ENCODE measurements around the gene PPFIA4. TPM values are rescaled to one million over a fixed set of nuclear protein-coding genes. Genes with fewer than 3 reads are reported as not detected.

PPFIA4 gene
- total RNA-seq, 1 experiment from 2014 or later: 21.1 TPM

DNA sequence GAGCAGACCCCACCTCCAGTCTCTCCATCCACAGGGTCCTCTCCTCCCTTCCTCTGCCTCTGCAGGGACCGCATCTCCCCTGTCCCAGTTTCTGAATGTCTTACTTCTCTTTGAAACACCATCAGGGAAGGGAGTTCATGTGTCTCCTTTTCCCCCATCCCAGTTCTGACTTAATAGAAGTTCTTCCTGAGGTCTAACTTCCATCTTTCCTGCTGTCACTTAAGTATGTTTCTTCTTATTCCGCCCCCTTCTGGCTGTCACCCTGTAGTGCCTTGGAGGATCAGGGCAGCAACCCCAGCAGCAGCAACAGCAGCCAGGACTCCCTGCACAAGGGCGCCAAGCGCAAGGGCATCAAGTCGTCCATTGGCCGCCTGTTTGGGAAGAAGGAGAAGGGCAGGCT lies 30.2 kb downstream of the PPFIA4 start:
- H3K27ac Mint-ChIP-seq: no peak overlapping the region
- ChIA-PET CTCF (interaction anchor here (0.8 to 11.5 kb wide), 9 partner anchors 8 to 211 kb away, joined by 3 to 412 read pairs (median 6); partner anchors contain the start of gene ADORA1), POLR2A (no interaction called here)
- peak; percentile 12; the same call in 1 of the 2 replicates for ATAC-seq
- no peak overlapping the region for H3K4me3 Mint-ChIP-seq
- TF ChIP-seq, protein P1, sequence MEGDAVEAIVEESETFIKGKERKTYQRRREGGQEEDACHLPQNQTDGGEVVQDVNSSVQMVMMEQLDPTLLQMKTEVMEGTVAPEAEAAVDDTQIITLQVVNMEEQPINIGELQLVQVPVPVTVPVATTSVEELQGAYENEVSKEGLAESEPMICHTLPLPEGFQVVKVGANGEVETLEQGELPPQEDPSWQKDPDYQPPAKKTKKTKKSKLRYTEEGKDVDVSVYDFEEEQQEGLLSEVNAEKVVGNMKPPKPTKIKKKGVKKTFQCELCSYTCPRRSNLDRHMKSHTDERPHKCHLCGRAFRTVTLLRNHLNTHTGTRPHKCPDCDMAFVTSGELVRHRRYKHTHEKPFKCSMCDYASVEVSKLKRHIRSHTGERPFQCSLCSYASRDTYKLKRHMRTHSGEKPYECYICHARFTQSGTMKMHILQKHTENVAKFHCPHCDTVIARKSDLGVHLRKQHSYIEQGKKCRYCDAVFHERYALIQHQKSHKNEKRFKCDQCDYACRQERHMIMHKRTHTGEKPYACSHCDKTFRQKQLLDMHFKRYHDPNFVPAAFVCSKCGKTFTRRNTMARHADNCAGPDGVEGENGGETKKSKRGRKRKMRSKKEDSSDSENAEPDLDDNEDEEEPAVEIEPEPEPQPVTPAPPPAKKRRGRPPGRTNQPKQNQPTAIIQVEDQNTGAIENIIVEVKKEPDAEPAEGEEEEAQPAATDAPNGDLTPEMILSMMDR (IDR thresholded peaks at IDR 0.05): peak; percentile 36; the same call in 1 of the 2 replicates
- no peak for TF ChIP-seq USF2 (CRISPR knock-in tag; IDR thresholded peaks at IDR 0.05)
- TF ChIP-seq MXD4 (CRISPR knock-in tag; IDR thresholded peaks at IDR 0.05; ENCODE audit: borderline replicate concordance): no peak
- no peak for TF ChIP-seq EMX1 (CRISPR knock-in tag; IDR thresholded peaks at IDR 0.05)
- TF ChIP-seq, protein P2, sequence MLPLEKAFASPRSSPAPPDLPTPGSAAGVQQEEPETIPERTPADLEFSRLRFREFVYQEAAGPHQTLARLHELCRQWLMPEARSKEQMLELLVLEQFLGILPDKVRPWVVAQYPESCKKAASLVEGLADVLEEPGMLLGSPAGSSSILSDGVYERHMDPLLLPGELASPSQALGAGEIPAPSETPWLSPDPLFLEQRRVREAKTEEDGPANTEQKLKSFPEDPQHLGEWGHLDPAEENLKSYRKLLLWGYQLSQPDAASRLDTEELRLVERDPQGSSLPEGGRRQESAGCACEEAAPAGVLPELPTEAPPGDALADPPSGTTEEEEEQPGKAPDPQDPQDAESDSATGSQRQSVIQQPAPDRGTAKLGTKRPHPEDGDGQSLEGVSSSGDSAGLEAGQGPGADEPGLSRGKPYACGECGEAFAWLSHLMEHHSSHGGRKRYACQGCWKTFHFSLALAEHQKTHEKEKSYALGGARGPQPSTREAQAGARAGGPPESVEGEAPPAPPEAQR (CRISPR knock-in tag; IDR thresholded peaks at IDR 0.05): no peak
- TF ChIP-seq NR2C2 (CRISPR knock-in tag; IDR thresholded peaks at IDR 0.05): no peak
- TF ChIP-seq, protein P3, sequence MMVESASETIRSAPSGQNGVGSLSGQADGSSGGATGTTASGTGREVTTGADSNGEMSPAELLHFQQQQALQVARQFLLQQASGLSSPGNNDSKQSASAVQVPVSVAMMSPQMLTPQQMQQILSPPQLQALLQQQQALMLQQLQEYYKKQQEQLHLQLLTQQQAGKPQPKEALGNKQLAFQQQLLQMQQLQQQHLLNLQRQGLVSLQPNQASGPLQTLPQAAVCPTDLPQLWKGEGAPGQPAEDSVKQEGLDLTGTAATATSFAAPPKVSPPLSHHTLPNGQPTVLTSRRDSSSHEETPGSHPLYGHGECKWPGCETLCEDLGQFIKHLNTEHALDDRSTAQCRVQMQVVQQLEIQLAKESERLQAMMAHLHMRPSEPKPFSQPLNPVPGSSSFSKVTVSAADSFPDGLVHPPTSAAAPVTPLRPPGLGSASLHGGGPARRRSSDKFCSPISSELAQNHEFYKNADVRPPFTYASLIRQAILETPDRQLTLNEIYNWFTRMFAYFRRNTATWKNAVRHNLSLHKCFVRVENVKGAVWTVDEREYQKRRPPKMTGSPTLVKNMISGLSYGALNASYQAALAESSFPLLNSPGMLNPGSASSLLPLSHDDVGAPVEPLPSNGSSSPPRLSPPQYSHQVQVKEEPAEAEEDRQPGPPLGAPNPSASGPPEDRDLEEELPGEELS (CRISPR knock-in tag; IDR thresholded peaks at IDR 0.05): no peak
- no peak for TF ChIP-seq ELF4 (CRISPR knock-in tag; IDR thresholded peaks at IDR 0.05; ENCODE audit: low read depth)
- no peak for TF ChIP-seq CDX4 (CRISPR knock-in tag; IDR thresholded peaks at IDR 0.05; ENCODE audit: borderline replicate concordance)
- peak; percentile 54; the same call in 1 of the 2 replicates for TF ChIP-seq GTF2I (CRISPR knock-in tag; conservative IDR thresholded peaks at IDR 0.05)
- no peak for TF ChIP-seq IRF2 (CRISPR knock-in tag; IDR thresholded peaks at IDR 0.05; ENCODE audit: borderline replicate concordance, low read depth)
- peaks cover 36% of the 10 kb centered on the region for H3K36me3 Mint-ChIP-seq
- H3K27me3 Mint-ChIP-seq (ENCODE audit: low read depth): no peaks in the 10 kb centered on the region
- no peak for DNase-seq (ENCODE audit: low spot score)
- H3K9me3 Mint-ChIP-seq: peaks cover 5% of the 10 kb centered on the region
- peaks cover 46% of the 10 kb centered on the region for H3K4me1 Mint-ChIP-seq

GRCh38 chr1:203057911-203058675 lies 31.8 kb downstream of the PPFIA4 start:
- ATAC-seq (no peak), DNase-seq (ENCODE audit: low spot score) (no peak)
- CTCF ChIA-PET: interaction anchor here (1.0 to 11.5 kb wide), 9 partner anchors 8 to 211 kb away, joined by 3 to 412 read pairs (median 6); partner anchors contain the start of gene ADORA1
- Mint-ChIP-seq H3K4me3 (no peak overlapping the region), H3K36me3 (peaks cover 39% of the 10 kb centered on the region), H3K4me1 (peaks cover 34% of the 10 kb centered on the region), H3K27ac (no peak overlapping the region), H3K27me3 (ENCODE audit: low read depth) (no peaks in the 10 kb centered on the region), H3K9me3 (peaks cover 5% of the 10 kb centered on the region)
- POLR2A ChIA-PET: no interaction called here
- TF ChIP-seq RELA (CRISPR knock-in tag; IDR thresholded peaks at IDR 0.05; ENCODE audit: borderline replicate concordance): no peak
- TF ChIP-seq E2F4 (CRISPR knock-in tag; IDR thresholded peaks at IDR 0.05; ENCODE audit: borderline replicate concordance, low read depth): no peak
- TF ChIP-seq EMX1 (CRISPR knock-in tag; IDR thresholded peaks at IDR 0.05): no peak
- no peak for TF ChIP-seq ELF4 (CRISPR knock-in tag; IDR thresholded peaks at IDR 0.05; ENCODE audit: low read depth)
- TF ChIP-seq, protein P4, sequence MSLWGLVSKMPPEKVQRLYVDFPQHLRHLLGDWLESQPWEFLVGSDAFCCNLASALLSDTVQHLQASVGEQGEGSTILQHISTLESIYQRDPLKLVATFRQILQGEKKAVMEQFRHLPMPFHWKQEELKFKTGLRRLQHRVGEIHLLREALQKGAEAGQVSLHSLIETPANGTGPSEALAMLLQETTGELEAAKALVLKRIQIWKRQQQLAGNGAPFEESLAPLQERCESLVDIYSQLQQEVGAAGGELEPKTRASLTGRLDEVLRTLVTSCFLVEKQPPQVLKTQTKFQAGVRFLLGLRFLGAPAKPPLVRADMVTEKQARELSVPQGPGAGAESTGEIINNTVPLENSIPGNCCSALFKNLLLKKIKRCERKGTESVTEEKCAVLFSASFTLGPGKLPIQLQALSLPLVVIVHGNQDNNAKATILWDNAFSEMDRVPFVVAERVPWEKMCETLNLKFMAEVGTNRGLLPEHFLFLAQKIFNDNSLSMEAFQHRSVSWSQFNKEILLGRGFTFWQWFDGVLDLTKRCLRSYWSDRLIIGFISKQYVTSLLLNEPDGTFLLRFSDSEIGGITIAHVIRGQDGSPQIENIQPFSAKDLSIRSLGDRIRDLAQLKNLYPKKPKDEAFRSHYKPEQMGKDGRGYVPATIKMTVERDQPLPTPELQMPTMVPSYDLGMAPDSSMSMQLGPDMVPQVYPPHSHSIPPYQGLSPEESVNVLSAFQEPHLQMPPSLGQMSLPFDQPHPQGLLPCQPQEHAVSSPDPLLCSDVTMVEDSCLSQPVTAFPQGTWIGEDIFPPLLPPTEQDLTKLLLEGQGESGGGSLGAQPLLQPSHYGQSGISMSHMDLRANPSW (CRISPR knock-in tag; conservative IDR thresholded peaks at IDR 0.05; ENCODE audit: low read depth): no peak
- TF ChIP-seq RORB (CRISPR knock-in tag; IDR thresholded peaks at IDR 0.05): no peak
- TF ChIP-seq SMAD3 (CRISPR knock-in tag; IDR thresholded peaks at IDR 0.05; ENCODE audit: borderline replicate concordance): no peak
- TF ChIP-seq FOXK1 (CRISPR knock-in tag; IDR thresholded peaks at IDR 0.05): no peak
- TF ChIP-seq NFATC4 (CRISPR knock-in tag; IDR thresholded peaks at IDR 0.05): no peak
- TF ChIP-seq, protein P2 (CRISPR knock-in tag; IDR thresholded peaks at IDR 0.05): no peak
- TF ChIP-seq NR3C1 (CRISPR knock-in tag; conservative IDR thresholded peaks at IDR 0.05; ENCODE audit: low read depth): no peak
